Measurements from ENCODE around the gene ALDH5A1.

Gene ALDH5A1

DNA sequence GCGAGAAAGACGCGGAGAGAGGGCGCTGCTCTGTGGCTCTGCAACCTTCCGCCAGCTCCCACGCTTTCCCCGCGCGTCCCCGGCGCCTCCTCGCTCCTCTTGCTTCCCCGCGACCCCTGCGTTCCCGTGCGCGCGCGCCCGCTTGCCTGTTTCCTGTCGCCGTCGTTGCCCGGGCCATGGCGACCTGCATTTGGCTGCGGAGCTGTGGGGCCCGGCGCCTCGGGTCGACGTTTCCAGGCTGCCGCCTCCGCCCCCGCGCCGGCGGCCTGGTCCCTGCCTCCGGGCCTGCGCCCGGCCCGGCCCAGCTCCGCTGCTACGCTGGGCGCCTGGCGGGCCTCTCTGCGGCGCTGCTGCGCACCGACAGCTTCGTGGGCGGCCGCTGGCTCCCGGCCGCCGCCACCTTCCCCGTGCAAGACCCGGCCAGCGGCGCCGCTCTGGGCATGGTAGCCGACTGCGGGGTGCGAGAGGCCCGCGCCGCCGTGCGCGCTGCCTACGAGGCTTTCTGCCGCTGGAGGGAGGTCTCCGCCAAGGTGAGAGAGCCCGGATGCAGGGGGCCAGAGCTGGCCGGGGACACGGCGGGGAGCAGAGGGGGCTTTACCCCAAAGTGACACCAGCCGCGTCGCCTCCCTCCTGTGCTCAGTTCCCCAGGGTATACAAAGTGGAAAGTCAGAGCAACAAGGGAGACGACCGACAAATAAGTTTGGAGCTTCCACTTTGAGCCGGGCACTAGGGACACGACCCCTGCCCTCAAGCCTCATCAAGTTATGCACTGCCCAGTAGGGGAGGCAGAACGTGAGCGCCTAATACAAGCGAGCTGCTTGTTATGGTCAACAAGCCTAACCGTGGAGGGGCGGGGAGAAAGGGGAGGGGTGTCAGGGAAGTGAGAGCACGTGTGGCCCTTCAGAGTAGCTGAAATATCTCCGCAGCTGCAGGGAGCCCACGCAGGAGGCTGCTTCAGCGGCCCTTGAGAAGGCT is at the start of gene ALDH5A1:
TSS of gene ALDH5A1 (plus strand) at position 149 of the 975 bp plus-strand sequence. CDS start at position 177, 28 bp downstream.
- TF ChIP-seq CTCF (conservative IDR thresholded peaks at IDR 0.05; ENCODE audit: control insufficient read depth, insufficient read depth, low read depth, low read length) = no peak
- peak; percentile 42 for DNase-seq (ENCODE audit: low read depth)
- peak within 1 kb of the TSS; percentile 44 for H3K4me3 ChIP-seq (ENCODE audit: control insufficient read depth, low read depth, low read length)

GRCh38 chr6:24445704-24446103 is 49.1 kb upstream of the ALDH5A1 start:
- TF ChIP-seq CTCF (conservative IDR thresholded peaks at IDR 0.05; ENCODE audit: control insufficient read depth, insufficient read depth, low read depth, low read length) = no peak
- no peak for DNase-seq (ENCODE audit: low read depth)
- no peak overlapping the region for H3K4me3 ChIP-seq (ENCODE audit: control insufficient read depth, low read depth, low read length)

- no peak overlapping the region for H3K4me3 ChIP-seq (ENCODE audit: control insufficient read depth, low read depth, low read length)
- TF ChIP-seq CTCF (conservative IDR thresholded peaks at IDR 0.05; ENCODE audit: control insufficient read depth, insufficient read depth, low read depth, low read length) = no peak
- DNase-seq (ENCODE audit: low read depth) = no peak
Observed at GRCh38 chr6:24446670-24447069, 48.1 kb upstream of the ALDH5A1 start.

GRCh38 chr6:24448396-24448795 is 46.4 kb upstream of the ALDH5A1 start:
- no peak for DNase-seq (ENCODE audit: low read depth)
- no peak for TF ChIP-seq CTCF (conservative IDR thresholded peaks at IDR 0.05; ENCODE audit: control insufficient read depth, insufficient read depth, low read depth, low read length)
- no peak overlapping the region for H3K4me3 ChIP-seq (ENCODE audit: control insufficient read depth, low read depth, low read length)

DNA sequence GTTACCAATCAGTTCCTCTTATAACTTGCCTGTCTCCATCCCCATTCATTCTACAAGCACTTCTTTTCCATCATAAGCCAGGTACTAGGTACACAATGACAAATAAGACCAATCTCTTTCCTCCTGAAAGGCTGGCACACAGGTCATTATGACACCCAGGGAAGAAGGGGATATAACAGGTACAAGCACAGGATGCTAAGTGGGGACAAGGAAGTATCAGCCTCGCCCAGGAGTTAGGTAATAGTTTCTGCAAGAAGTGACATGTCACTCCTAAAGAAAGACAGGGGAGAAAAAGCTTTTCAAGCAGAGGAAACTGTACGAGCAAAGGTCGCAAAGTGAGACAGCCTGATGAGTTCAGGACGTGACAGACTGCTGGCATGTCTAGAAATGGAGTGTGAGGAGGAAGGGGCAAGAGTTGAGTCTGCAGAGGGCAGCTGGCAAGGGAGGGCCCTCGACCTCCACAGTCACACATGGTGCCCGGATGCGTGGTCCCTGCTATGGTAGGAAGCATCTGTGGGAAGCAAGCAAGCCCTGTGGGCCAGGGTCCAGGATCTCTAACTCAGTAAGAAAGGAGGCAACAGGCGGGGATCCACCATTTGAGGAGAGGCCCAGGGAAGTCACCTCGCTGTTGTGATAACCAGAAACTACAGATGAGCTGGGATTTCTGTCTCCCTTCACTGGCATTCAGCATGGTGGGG is 45.8 kb upstream of the ALDH5A1 start:
- no peak for TF ChIP-seq CTCF (conservative IDR thresholded peaks at IDR 0.05; ENCODE audit: control insufficient read depth, insufficient read depth, low read depth, low read length)
- no peak for DNase-seq (ENCODE audit: low read depth)

DNA sequence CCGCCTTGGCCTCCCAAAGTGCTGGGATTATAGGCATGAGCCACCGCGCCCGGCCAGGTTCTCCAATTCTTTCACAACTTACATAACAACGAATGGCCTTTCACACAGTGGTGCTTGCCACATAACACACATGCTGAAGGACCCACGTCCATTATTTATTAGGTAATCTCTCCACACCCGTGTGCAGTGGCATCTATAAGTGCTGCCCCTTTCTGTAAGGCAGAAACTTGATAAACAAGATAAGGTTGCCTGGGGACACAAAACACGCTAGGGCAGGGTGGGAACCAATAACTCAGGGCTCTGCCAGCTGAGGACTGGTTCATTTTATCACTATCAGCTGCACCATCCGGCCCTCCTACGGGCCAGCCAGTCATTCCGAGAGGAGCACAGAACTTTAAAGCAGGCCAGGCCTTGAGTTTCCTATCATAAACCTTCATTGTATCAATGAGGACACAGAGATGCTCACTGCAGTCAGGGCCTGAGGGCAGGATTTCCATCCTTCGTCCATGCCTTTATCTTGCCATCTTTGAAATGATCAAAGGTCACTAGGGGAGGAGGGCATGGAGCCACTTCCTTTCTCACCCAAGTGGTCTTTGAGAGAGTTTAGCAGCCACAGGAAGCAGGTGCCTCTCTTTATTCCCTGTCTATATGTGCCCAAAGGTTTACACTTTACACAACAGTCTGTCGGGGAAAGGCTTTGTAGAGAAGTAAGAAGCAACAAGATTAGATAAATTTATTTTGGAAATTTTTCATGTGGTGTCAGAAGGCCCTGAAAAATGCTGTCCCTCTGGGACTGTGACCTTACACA is 43.0 kb upstream of the ALDH5A1 start:
- no peak overlapping the region for H3K4me3 ChIP-seq (ENCODE audit: control insufficient read depth, low read depth, low read length)
- DNase-seq (ENCODE audit: low read depth) = no peak
- no peak for TF ChIP-seq CTCF (conservative IDR thresholded peaks at IDR 0.05; ENCODE audit: control insufficient read depth, insufficient read depth, low read depth, low read length)

More for the DNA sequence above, 45.8 kb upstream of the ALDH5A1 start:
- H3K4me3 ChIP-seq (ENCODE audit: control insufficient read depth, low read depth, low read length) = no peak overlapping the region
